ENCODE results near the gene B3GALT4. TPM values are rescaled to one million over a fixed set of nuclear protein-coding genes. Genes with fewer than 3 reads are reported as not detected.

Gene B3GALT4
- total and polyA plus RNA-seq, 2 of the 13 experiments (the other 11 are each of a cell fraction or from before 2014, with no cell fraction given) = 0.04 to 0.27 TPM

- no peak for TF ChIP-seq JARID2 (CRISPR knock-in tag; IDR thresholded peaks at IDR 0.05; ENCODE audit: insufficient replicate concordance)
- TF ChIP-seq ZNF720 (CRISPR knock-in tag; IDR thresholded peaks at IDR 0.05) = no peak
- TF ChIP-seq, protein P1, sequence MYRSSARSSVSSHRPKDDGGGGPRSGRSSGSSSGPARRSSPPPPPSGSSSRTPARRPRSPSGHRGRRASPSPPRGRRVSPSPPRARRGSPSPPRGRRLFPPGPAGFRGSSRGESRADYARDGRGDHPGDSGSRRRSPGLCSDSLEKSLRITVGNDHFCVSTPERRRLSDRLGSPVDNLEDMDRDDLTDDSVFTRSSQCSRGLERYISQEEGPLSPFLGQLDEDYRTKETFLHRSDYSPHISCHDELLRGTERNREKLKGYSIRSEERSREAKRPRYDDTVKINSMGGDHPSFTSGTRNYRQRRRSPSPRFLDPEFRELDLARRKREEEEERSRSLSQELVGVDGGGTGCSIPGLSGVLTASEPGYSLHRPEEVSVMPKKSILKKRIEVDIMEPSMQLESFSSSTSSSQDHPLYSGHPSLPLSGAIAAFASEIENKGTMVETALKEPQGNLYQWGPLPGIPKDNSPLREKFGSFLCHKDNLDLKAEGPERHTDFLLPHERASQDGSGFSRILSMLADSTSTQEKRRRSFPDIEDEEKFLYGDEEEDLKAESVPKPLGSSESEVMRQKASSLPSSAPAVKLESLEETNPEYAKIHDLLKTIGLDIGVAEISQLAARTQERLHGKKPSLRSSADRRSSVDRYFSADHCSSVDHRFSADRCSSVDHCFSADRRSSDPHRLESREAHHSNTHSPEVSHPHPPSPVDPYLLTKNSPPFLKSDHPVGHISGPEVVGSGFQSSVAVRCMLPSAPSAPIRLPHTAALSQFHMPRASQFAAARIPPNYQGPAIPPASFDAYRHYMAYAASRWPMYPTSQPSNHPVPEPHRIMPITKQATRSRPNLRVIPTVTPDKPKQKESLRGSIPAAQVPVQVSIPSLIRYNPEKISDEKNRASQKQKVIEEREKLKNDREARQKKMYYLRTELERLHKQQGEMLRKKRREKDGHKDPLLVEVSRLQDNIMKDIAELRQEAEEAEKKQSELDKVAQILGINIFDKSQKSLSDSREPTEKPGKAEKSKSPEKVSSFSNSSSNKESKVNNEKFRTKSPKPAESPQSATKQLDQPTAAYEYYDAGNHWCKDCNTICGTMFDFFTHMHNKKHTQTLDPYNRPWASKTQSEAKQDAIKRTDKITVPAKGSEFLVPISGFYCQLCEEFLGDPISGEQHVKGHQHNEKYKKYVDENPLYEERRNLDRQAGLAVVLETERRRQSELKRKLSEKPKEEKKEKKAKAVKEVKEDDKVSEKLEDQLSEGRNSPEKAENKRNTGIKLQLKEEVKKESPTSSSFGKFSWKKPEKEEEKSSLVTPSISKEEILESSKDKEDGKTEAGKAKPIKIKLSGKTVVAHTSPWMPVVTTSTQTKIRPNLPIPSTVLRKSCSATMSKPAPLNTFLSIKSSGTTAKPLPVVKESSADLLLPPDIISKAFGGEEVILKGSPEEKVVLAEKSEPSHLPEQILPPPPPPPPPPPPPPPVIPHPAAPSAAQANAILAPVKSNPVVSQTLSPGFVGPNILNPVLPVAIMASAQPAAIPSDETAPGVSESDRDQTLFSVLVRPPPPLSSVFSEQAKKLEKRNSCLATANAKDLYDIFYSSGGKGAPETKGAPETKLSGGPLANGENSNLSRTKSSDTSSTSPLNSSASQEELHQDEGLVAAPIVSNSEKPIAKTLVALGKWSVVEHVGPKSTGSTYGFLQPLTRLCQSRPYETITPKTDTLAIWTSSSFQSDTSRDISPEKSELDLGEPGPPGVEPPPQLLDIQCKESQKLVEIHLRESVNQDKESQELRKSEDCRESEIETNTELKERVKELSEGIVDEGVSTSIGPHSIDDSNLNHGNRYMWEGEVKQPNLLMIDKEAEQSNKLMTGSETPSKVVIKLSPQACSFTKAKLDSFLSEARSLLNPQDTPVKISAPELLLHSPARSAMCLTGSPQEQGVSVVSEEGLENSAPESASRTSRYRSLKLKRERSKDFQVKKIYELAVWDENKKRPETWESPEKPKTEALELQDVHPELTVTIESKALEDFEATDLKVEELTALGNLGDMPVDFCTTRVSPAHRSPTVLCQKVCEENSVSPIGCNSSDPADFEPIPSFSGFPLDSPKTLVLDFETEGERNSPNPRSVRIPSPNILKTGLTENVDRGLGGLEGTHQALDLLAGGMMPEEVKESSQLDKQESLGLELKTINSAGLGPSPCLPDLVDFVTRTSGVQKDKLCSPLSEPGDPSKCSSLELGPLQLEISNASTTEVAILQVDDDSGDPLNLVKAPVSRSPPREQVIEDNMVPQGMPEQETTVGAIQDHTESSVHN (CRISPR knock-in tag; IDR thresholded peaks at IDR 0.05) = no peak
- TF ChIP-seq ZNF841 (CRISPR knock-in tag; IDR thresholded peaks at IDR 0.05; ENCODE audit: borderline replicate concordance) = no peak
- TF ChIP-seq ZNF761 (CRISPR knock-in tag; conservative IDR thresholded peaks at IDR 0.05) = peak; percentile 86; the same call in 1 of the 2 replicates
- peak; percentile 20; the same call in 1 of the 2 replicates for TF ChIP-seq AHR (CRISPR knock-in tag; IDR thresholded peaks at IDR 0.05)
- no peak for TF ChIP-seq ZNF773 (CRISPR knock-in tag; IDR thresholded peaks at IDR 0.05; ENCODE audit: borderline replicate concordance)
- TF ChIP-seq BCL6 (CRISPR knock-in tag; IDR thresholded peaks at IDR 0.05) = no peak
- 0 out of 2 replicates have a peak, but pooled peaks have one; percentile 74 for TF ChIP-seq SIN3B (IDR thresholded peaks at IDR 0.05; ENCODE audit: low read length)
- no peak for TF ChIP-seq ZNF790 (CRISPR knock-in tag; IDR thresholded peaks at IDR 0.05; ENCODE audit: borderline replicate concordance)
- TF ChIP-seq ZZZ3 (CRISPR knock-in tag; IDR thresholded peaks at IDR 0.05; ENCODE audit: borderline replicate concordance) = peak; percentile 36; the same call in 1 of the 2 replicates
- no peak for TF ChIP-seq ZNF766 (CRISPR knock-in tag; IDR thresholded peaks at IDR 0.05; ENCODE audit: borderline replicate concordance)
- no peak for TF ChIP-seq RBM39 (IDR thresholded peaks at IDR 0.05; ENCODE audit: low read depth, low read length, poor library complexity, severe bottlenecking)
- TF ChIP-seq ZFX (CRISPR knock-in tag; IDR thresholded peaks at IDR 0.05; ENCODE audit: low read depth) = peak; percentile 51; the same call in 1 of the 2 replicates
- TF ChIP-seq CCAR2 (optimal IDR thresholded peaks at IDR 0.05; ENCODE audit: low read depth, low read length) = no peak
- TF ChIP-seq TBL1XR1 (IDR thresholded peaks at IDR 0.05; ENCODE audit: borderline replicate concordance, low read length, partially characterized antibody) = peak; percentile 39
- no peak for TF ChIP-seq HNRNPH1 (optimal IDR thresholded peaks at IDR 0.05; ENCODE audit: low read depth, low read length)
- TF ChIP-seq, protein P2, sequence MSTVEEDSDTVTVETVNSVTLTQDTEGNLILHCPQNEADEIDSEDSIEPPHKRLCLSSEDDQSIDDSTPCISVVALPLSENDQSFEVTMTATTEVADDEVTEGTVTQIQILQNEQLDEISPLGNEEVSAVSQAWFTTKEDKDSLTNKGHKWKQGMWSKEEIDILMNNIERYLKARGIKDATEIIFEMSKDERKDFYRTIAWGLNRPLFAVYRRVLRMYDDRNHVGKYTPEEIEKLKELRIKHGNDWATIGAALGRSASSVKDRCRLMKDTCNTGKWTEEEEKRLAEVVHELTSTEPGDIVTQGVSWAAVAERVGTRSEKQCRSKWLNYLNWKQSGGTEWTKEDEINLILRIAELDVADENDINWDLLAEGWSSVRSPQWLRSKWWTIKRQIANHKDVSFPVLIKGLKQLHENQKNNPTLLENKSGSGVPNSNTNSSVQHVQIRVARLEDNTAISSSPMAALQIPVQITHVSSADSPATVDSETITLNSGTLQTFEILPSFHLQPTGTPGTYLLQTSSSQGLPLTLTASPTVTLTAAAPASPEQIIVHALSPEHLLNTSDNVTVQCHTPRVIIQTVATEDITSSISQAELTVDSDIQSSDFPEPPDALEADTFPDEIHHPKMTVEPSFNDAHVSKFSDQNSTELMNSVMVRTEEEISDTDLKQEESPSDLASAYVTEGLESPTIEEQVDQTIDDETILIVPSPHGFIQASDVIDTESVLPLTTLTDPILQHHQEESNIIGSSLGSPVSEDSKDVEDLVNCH (CRISPR knock-in tag; IDR thresholded peaks at IDR 0.05) = no peak
Observed at GRCh38 chr6:33288921-33289783, 12.2 kb downstream of the B3GALT4 start, which contains the start of the genes PFDN6 and WDR46 (continued).
